Lower leg skin (tissue), 4 donors: ENCODE results near the gene ACSS3. TPM values are rescaled to one million over a fixed set of nuclear protein-coding genes. Genes with fewer than 3 reads are reported as not detected.

Experiments used
- DNase-seq, 2 donors: peaks; one replicate each; pipeline ENCODE4 v3.0.0-alpha.2; 2019; ENCODE audit warnings: low spot score in 2 of 2
- H3K4me3 ChIP-seq: fragments of 200-600 bp; sonication (generic); 2 replicates; pipeline ENCODE4 v1.5.1; 2017; ENCODE audit warnings: mild to moderate bottlenecking, low read depth; ENCODE audit not compliant: poor library complexity, severe bottlenecking
- CTCF ChIP-seq, 3 donors: fragments of 450-650 bp; IDR thresholded peaks; one replicate each; pipeline ENCODE4 v1.5.1; 2016; ENCODE audit warnings: antibody characterized with exemption in 3 of 3, mild to moderate bottlenecking in 3 of 3, moderate library complexity in 2 of 3
- POLR2A ChIP-seq, 2 donors: fragments of 450-650 bp; IDR thresholded peaks; one replicate each; pipeline ENCODE4 v1.6.1; 2016 to 2017; ENCODE audit warnings: antibody characterized with exemption in 2 of 2, mild to moderate bottlenecking in 1 of 2, moderate library complexity in 1 of 2
- WGBS, 2 donors: methylation state at CpG; one replicate each; pipeline ENCODE4 v1.1.5; 2018; 5-methylcytosine and 5-hydroxymethylcytosine counted together
- intact Hi-C: fragments of 100-400 bp; cut with DNase I; formaldehyde crosslinking; loops from one replicate; pipeline ENCODE4 v1.15.0; 2023; ENCODE audit warnings: low total_unique reads
- total RNA-seq, 4 donors: library from RNA; depleted of rRNA; stranded (reverse); fragments of >200 nt; gene quantifications; one replicate each; pipeline ENCODE4 v1.1.0, GENCODE V29; 2016

Gene ACSS3
- total RNA-seq, 4 donors from 2014 or later: 3.0 to 8.6 (median 6.6) TPM

- 72% methylated on average over 3 of the region's 3 CpGs for WGBS, 2 donors
- TF ChIP-seq CTCF (IDR thresholded peaks at IDR 0.05) (no peak), POLR2A (IDR thresholded peaks at IDR 0.05) (no peak)
- DNase-seq: no peak
- intact Hi-C loops: no loop called here
- no peak overlapping the region for H3K4me3 ChIP-seq
Observed at GRCh38 chr12:81075539-81075938, 2.3 kb upstream of the ACSS3 start.

DNA sequence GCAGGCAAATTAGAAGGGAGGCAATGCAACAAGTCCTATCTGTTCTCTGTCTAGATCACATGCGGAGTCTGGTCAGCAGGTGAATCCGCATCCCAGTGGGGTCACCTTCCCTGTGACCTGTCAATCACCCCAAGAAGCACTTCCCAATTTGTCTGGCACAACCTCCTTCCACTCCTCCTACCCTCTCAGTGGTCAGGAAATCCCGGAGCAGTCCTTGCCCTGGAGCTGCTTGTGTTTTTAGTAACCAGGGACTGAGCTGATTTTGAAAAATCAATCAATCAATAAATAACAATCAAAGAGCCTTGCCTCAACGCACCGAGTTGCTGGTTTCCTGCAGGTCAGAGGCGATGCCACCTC lies 572 bp upstream of the ACSS3 start:
- intact Hi-C loops: no loop called here
- WGBS, 2 donors: 20 to 23% methylated on average over 6 of the region's 6 CpGs
- no peak for TF ChIP-seq CTCF (IDR thresholded peaks at IDR 0.05)
- TF ChIP-seq POLR2A (IDR thresholded peaks at IDR 0.05): no peak
- no peak for DNase-seq
- no peak overlapping the region for H3K4me3 ChIP-seq

- peak overlapping the region; percentile 66 for H3K4me3 ChIP-seq
- WGBS, 2 donors: 19 to 31% methylated on average over 10 of the region's 10 CpGs
- intact Hi-C loops: no loop called here
- TF ChIP-seq CTCF (IDR thresholded peaks at IDR 0.05) (no peak), POLR2A (IDR thresholded peaks at IDR 0.05) (no peak)
- DNase-seq: no peak
Observed at GRCh38 chr12:81078469-81079196, 754 bp downstream of the ACSS3 start.

DNA sequence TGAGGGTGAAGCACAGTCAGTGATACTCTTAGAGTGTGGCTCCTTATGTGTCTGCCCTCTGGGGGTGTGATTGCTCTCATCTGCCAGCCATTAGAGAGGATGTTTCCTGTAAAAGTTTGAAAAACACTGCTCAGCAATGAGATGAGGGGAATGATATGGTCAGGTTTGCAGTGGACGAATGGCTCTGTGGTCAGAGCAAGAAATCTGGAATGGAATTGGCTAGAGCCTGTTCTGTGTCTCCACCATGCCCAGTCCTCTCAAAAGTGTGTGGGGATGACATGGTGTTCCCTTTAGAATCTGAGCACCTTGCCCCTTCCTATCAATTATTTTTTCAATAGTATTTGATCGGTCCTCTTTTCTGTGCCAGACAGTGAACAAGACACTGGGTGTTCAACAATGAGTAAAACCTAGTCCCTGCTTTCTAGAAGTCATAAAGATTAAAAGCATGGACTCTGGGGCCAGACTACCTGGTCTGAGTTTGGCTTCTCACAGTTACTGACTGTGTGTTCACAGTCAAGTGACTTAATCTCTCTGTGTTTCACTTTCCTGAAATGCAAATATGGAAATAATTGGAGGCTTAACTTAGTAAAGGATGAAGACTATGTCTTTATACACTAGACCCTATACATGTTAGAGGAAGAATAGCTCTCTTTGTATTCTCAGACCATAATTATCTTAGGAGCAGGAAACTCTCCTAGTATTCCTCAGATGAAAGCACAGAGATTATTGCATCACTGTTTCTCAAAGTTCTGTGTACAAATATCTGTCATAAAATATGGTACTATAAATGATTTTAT lies 1.6 kb downstream of the ACSS3 start:
- intact Hi-C loops: no loop called here
- H3K4me3 ChIP-seq: no peak overlapping the region
- 73 to 80% methylated on average over 2 of the region's 2 CpGs for WGBS, 2 donors
- no peak for DNase-seq
- TF ChIP-seq POLR2A (IDR thresholded peaks at IDR 0.05) (no peak), CTCF (IDR thresholded peaks at IDR 0.05) (no peak)

DNA sequence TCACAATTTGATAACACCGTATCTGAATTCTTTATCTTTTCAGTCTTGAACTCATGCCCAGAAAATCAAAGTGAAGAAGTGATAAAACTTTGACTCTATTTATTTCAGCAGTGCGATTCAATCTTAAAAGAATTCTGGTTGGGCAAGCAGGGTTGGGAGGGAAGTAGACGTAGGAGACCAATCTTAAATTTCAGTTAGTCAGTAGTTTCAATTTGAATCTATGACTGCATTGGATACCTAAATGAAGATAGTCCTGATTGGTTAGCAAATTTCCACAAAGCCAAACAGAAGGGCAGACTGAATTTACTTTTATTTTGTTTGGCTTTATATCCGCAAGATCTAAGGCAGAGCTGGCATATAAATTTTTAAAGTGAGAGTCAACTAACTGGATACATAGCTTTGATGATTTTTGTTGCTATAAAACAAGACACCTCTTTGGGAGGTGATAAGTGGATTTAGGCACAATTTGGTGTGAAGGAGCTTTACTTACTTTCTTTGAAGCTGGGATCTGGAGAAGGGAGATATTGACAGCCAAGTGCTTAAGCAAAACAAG lies 2.6 kb downstream of the ACSS3 start:
- WGBS, 2 donors: 39 to 46% methylated on average over 4 of the region's 4 CpGs
- intact Hi-C loops: no loop called here
- TF ChIP-seq CTCF (IDR thresholded peaks at IDR 0.05) (no peak), POLR2A (IDR thresholded peaks at IDR 0.05) (no peak)
- H3K4me3 ChIP-seq: no peak overlapping the region
- DNase-seq: no peak
